ENCODE measurements around the gene BTBD2.

Gene BTBD2

DNA sequence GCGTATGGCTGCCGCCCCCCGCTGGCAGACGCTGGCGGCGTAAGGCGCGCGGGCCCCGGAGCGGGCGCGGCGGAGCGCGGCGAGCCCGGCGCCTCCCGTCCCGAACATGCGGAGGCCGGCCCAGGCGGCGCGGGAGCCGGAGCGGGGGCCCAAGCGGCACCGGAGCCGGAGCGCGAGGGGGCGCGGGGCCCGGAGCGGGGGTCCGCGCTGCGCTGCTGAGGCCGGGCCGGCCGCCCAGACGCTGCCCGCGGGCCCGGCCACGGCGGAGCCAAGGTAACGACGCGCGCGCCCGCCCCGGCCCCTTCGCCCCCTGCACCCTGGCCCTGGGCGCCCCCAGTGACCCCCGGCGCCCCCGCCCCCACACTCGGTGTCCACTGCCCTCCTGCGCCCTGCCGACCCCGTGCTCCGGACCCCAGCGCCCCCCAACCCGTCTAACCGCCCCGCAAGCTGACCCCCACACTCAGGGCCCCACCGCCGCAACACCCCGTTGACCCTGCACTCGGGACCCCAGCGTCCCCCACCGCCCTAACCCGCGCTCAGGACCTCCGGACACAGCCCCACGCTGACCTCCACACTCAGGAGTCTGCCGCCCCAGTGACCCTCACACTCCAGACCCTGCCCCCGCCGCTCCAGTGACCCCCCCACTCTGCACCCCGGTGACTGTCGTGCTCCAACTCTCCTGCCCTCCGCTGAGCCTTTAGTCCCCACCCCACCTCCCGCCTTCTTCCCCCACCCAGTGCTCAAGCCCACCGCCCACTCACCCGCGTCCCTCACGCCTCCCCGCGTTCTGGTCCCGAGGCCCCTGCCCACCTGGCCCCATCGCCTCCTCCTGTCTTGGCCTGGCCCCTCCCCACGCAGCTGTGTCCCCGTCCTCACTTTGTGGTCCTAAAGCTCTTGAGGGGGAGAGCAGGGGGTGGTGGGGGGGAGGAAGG, 74.1 kb downstream of the BTBD2 start, which contains the start of gene CSNK1G2:
Gene CSNK1G2, plus strand, starts transcription at position 27 of the 932 bp plus-strand sequence. CDS start 28,601 bp downstream, outside the sequence.
- no peak for DNase-seq (ENCODE audit: low spot score)

DNA sequence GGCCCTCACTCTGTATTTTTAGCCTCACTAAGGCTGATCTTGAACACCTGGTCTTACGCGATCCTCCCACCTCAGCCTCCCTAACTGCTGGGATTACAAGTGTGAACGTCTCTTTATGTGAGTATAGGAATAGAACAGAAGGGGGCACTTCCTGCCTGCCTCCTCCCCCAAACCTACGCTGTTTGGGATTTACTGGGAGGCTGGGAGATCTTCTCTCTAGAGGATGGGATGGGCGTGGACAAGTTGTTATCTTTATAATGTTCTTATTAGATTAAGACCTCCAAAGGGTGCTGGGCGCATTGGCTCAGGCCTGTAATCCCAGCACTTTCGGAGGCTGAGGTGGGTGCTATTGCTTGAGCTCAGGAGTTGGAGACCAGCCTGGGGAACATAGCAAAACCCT, 77.4 kb downstream of the BTBD2 start:
- no peak for DNase-seq (ENCODE audit: low spot score)

DNA sequence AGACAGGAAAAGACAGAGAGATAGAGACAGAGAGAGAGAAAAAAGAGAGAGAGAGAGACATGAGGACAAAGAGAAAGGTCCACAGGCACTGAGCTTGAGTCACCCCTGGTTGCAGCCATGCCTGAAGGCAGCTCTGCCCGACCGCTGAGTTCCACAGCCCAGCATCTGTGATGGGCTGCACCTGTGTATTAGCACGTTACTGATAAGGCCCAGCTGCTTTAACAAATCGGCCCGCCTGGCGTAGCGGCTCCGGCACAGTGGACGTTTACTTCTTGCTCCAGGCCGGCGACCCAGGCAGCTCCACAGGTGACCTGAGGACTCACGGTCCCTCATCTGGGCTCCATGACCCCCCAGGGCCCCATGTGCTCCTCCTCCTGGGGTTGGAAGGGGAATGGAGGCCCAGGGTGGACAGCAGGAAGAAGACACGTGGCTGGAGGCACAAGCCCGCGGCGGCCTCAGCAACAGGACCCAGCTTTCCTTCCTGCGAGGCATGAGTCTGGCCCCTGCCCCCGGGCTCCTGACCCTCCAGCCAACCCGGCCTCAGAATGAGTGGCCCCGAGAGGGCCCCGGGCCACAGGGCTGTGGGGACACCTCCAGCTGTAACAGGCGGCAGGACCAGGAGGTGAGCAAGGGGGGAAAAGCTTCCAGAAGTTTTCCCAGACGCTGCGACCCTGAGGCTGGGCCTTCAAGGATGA, 78.5 kb downstream of the BTBD2 start:
- no peak for DNase-seq (ENCODE audit: low spot score)

DNA sequence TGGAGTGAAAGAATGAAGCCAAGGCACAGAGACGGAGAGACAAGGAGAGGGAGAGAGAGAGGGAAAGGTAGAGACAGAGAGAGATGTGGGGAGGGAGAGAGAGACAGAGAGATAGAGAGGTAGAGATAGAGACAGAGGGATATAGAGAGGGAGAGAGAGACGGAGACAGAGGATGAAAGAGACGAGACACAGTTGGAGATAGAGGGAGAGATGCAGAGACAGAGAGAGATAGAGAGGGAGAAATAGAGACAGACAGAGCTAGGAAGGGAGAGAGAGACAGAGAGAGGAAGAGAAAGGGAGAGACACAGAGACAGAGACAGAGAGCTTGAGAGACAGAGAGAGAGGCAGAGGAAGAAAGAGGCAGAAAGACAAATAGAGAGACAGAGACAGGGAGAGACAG, 79.1 kb downstream of the BTBD2 start:
- no peak for DNase-seq (ENCODE audit: low spot score)

DNA sequence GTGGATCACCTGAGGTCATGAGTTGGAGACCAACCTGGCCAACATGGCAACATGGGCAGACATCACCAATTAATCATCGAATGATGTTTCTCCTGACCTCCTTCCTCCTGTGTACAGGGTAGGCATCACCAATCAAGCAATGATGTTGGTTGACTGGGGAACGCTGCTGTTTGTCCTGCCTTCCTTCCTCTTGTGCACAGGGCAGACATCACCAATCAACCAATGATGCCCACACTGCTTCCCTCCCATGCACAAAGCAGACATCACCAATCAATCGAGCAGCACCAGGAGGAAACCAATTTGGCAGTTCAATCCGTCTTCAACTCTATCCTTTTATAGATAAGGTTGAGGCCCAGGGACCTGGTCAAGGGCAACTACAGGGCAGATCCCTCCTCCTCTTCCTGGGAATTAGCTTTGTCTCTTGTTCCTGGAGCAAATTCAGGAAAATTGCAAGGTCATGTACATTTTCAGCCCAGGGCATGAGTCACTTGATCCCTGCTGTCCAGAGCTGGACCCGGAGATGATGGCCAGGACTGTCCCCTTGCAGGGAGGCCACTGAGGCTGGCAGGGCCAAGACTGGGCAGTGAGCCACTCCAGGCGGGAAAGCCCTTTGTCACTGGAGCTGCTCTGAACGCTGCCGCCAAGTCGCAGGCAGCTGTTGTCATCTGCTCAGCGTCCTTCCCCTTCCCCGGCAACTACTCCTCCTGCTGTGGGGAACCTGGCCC, 79.9 kb downstream of the BTBD2 start:
- DNase-seq (ENCODE audit: low spot score) = no peak
